ENCODE measurements around the gene YY2.
"Not testable (repeated sequence)": the region's sequence is repeated elsewhere in the genome, so short reads cannot be mapped to it uniquely, and the experiment has no call there.

The YY2 gene

DNA sequence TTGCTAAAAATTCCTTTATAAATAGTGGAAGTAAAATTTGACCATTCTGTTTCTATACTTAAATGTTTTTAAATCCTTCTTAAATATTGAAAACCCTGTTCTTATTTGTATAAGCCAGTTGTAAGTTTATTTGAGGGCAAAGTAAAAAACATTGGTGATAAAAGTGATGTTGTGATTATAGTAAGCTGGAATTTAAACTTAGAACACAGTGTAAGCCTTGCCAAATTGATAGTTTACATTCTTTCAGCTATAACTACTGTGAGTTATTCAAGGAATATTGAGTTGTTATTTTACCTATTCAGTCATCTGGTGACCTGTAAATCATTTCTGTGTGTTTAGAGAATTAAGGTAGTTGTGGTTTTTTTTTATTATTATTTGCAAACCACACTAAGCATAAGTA, 9.6 kb downstream of the YY2 start:
- Histone ChIP-seq H3K4me1 (no peaks in the 10 kb centered on the region), H3K9me3 (no peaks in the 10 kb centered on the region), H3K36me3 (no peaks in the 10 kb centered on the region), H3K27me3 (no peaks in the 10 kb centered on the region), H3K4me3 (ENCODE audit: low read depth, low read length) (no peak overlapping the region)
- DNase-seq, result no peak
- TF ChIP-seq, protein P1, sequence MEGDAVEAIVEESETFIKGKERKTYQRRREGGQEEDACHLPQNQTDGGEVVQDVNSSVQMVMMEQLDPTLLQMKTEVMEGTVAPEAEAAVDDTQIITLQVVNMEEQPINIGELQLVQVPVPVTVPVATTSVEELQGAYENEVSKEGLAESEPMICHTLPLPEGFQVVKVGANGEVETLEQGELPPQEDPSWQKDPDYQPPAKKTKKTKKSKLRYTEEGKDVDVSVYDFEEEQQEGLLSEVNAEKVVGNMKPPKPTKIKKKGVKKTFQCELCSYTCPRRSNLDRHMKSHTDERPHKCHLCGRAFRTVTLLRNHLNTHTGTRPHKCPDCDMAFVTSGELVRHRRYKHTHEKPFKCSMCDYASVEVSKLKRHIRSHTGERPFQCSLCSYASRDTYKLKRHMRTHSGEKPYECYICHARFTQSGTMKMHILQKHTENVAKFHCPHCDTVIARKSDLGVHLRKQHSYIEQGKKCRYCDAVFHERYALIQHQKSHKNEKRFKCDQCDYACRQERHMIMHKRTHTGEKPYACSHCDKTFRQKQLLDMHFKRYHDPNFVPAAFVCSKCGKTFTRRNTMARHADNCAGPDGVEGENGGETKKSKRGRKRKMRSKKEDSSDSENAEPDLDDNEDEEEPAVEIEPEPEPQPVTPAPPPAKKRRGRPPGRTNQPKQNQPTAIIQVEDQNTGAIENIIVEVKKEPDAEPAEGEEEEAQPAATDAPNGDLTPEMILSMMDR (IDR thresholded peaks at IDR 0.05; ENCODE audit: low read depth, low read length), result no peak

- H3K4me1 ChIP-seq, result no peaks in the 10 kb centered on the region
- H3K9me3 ChIP-seq, result no peaks in the 10 kb centered on the region
- H3K4me3 ChIP-seq (ENCODE audit: low read depth, low read length), result no peak overlapping the region
- no peak for DNase-seq
- H3K36me3 ChIP-seq, result no peaks in the 10 kb centered on the region
- TF ChIP-seq, protein P1 (IDR thresholded peaks at IDR 0.05; ENCODE audit: low read depth, low read length), result no peak
- H3K27me3 ChIP-seq, result no peaks in the 10 kb centered on the region
These were observed 14.7 kb downstream of the YY2 start for GRCh38 chrX:21870494-21870893.

DNA sequence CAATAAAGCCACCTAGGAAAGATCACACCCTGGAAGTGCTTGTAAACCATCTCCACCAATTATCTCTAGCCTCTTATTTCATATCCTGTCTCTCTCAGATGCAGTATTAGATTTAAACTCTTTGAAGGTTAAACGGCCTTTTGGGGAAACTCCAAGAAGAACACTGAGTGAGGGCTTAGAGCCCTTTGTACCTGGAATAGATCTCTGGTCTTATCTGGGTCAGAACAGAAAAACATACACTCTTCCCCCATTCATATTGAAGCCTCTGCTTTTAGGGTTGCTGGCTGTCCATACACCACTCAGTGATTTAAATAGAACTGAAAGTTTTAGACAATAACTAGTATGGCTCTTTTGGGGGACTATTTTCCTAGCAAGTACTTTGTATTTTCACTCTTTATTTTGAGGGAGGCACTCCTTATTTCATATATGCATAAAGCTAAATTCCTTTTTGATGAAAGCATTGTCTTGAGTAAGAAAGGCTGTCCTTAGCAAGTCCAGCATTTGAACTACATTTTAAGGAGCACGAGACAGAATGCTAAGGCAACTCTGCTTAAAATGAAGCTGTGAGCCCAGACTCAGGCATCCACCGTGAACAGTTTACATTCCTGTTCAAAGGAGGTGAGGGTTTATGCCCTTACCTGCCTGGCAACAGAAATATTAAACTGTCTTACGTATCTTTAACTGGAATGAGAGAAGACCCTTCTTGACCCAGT, 17.4 kb downstream of the YY2 start:
- TF ChIP-seq, protein P1 (IDR thresholded peaks at IDR 0.05; ENCODE audit: low read depth, low read length), result no peak

GRCh38 chrX:21874182-21874581, 18.4 kb downstream of the YY2 start:
- H3K36me3 ChIP-seq; H3K27me3 ChIP-seq; H3K4me1 ChIP-seq; H3K4me3 ChIP-seq (ENCODE audit: low read depth, low read length); DNase-seq; H3K9me3 ChIP-seq: not testable (repeated sequence)

More for the DNA sequence above, 17.4 kb downstream of the YY2 start:
- Histone ChIP-seq H3K4me1 (no peaks in the 10 kb centered on the region), H3K9me3 (no peaks in the 10 kb centered on the region), H3K27me3 (no peaks in the 10 kb centered on the region), H3K36me3 (no peaks in the 10 kb centered on the region), H3K4me3 (ENCODE audit: low read depth, low read length) (no peak overlapping the region)
- DNase-seq, result no peak

GRCh38 chrX:21875013-21875412, 19.2 kb downstream of the YY2 start:
- Histone ChIP-seq H3K36me3 (no peaks in the 10 kb centered on the region), H3K4me1 (no peaks in the 10 kb centered on the region), H3K27me3 (no peaks in the 10 kb centered on the region), H3K4me3 (ENCODE audit: low read depth, low read length) (no peak overlapping the region), H3K9me3 (no peaks in the 10 kb centered on the region)
- TF ChIP-seq, protein P1 (IDR thresholded peaks at IDR 0.05; ENCODE audit: low read depth, low read length), result no peak
- DNase-seq, result no peak

DNA sequence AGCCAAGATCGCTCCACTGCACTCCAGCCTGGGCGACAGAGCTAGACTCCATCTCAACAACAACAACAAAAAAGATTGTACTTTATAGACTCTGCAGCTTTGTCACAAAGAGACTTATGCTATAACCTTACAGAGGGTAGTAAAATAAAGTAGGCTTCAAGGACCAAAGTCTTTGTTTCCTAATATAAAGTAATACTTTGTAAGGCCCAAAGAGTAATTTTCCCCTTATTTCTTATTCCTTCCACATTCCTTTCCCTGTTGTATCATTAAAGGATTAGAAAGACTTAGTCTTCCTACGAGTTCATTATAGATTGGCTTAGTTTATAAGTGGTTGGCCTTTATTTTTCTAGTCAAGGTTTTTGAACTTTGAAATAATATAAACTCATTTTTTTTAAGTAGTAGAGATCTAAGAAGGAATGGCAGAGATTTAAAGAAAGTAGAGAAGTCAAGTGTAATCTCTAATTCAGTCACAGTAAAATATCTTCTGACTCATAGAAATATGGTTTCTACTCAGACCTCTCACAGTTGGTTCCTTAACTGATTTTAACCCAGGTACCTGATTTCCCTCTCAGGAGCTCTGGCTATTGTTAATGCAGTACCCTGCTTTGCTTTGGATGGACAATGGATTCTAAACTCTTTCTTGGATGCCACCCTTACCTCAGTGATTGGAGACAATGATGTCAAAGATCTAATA, 26.2 kb downstream of the YY2 start:
- no peaks in the 10 kb centered on the region for H3K36me3 ChIP-seq
- TF ChIP-seq, protein P1 (IDR thresholded peaks at IDR 0.05; ENCODE audit: low read depth, low read length), result no peak
- no peak overlapping the region for H3K4me3 ChIP-seq (ENCODE audit: low read depth, low read length)
- no peaks in the 10 kb centered on the region for H3K27me3 ChIP-seq
- no peak for DNase-seq
- no peaks in the 10 kb centered on the region for H3K9me3 ChIP-seq
- H3K4me1 ChIP-seq, result no peaks in the 10 kb centered on the region

Measured in BE2C (cell line).